PFSK-1 (cell line): ENCODE data around the gene ODAD4.

Source experiments
- REST ChIP-seq, 2 experiments: IDR thresholded peaks; 2 replicates each; pipeline versions ENCODE4 v1.6.1 to v1.8.0; 2011 to 2012; ENCODE audit warnings: low read depth in 2 of 2, low read length in 2 of 2, control low read depth in 1 of 2, inconsistent platforms in 1 of 2, mild to moderate bottlenecking in 1 of 2, moderate library complexity in 1 of 2; ENCODE audit not compliant: insufficient read depth in 1 of 2
- TAF1 ChIP-seq: IDR thresholded peaks from 2 replicates; pipeline ENCODE4 v1.6.1; 2012; ENCODE audit warnings: low read length, control low read depth, borderline replicate concordance; ENCODE audit not compliant: insufficient read depth

DNA sequence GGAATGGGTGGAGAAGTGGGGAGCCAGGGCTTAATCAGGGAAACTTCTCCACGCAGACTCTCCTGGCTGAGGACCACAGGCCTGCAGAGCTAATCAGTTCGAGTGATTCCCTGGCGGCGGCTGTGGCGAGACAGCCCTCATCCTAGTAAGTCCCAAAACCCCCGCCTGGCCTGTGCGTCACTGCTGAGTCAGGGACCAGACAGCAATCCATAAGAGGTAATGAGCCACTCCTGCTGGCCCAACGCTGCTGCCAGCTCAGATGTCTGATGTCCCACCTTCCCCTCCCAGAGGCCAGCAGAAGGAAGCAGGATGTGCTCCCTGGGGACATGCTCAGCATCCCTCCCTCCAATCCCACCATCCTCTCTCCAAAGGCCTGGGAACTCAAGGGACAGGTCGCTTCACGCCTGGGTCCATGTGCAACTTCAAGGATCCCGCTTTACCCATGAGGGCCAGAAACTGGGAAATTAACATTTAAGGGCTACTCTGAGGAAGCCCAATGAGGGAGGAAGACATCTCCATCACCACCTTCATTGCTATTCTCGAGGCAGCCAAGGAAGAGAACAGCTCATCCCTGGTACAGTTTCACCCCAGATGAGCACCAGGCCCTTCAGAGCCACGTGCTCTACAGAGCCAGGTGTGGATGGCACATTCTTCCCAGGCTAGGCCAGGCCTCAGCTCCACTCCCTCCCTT, 19.6 kb upstream of the ODAD4 start:
- no peak for TF ChIP-seq REST (IDR thresholded peaks at IDR 0.05; ENCODE audit: insufficient read depth in 1 of 2, low read depth in 2 of 2, low read length in 2 of 2)
- TF ChIP-seq TAF1 = no peak
